ENCODE results near the gene MELK.

- TF ChIP-seq, protein P1, sequence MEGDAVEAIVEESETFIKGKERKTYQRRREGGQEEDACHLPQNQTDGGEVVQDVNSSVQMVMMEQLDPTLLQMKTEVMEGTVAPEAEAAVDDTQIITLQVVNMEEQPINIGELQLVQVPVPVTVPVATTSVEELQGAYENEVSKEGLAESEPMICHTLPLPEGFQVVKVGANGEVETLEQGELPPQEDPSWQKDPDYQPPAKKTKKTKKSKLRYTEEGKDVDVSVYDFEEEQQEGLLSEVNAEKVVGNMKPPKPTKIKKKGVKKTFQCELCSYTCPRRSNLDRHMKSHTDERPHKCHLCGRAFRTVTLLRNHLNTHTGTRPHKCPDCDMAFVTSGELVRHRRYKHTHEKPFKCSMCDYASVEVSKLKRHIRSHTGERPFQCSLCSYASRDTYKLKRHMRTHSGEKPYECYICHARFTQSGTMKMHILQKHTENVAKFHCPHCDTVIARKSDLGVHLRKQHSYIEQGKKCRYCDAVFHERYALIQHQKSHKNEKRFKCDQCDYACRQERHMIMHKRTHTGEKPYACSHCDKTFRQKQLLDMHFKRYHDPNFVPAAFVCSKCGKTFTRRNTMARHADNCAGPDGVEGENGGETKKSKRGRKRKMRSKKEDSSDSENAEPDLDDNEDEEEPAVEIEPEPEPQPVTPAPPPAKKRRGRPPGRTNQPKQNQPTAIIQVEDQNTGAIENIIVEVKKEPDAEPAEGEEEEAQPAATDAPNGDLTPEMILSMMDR (IDR thresholded peaks at IDR 0.05; ENCODE audit: poor library complexity) = peak; percentile 65
- TF ChIP-seq EZH2 (IDR thresholded peaks at IDR 0.05; ENCODE audit: borderline replicate concordance) (no peak), EZH2phosphoT487 (IDR thresholded peaks at IDR 0.05; ENCODE audit: low read depth, severe bottlenecking, unreplicated experiment) (no peak)
Observed at GRCh38 chr9:36632892-36633291, 60.2 kb downstream of the MELK start.

All from hepatocyte (in vitro differentiated cells).